Endothelial cell of umbilical vein (primary cell): ENCODE data around the gene PCDH8. TPM values are rescaled to one million over a fixed set of nuclear protein-coding genes. Genes with fewer than 3 reads are reported as not detected.

Experiments used
- BruUV-seq: library from RNA; stranded (reverse); fragments of 400-500 nt; replicated peaks from 2 replicates; lab custom pipeline; 2021; lab: Mats Ljungman, UMichigan
- CTCF ChIA-PET: fragments of 300-600, 350-600 bp; sonication (Branson Sonifier 250); formaldehyde crosslinking; loops from one replicate; lab custom pipeline; 2021; ENCODE audit warnings: antibody characterized with exemption, inconsistent platforms; lab: Charles Lee
- POLR2A ChIA-PET: fragments of 300-600, 350-600 bp; sonication (Branson Sonifier 250); formaldehyde crosslinking; loops from one replicate; lab custom pipeline; 2021; ENCODE audit warnings: antibody characterized with exemption, inconsistent platforms; lab: Charles Lee
- DNase-seq: peaks from one replicate; pipeline ENCODE4 v3.0.0-alpha.2; 2011; ENCODE audit warnings: low read depth, low spot score
- FAIRE-seq: peaks from 2 replicates; lab custom pipeline; 2011; peaks lifted over from hg19 to GRCh38; lab: Jason Lieb, UNC
- H2AFZ ChIP-seq: 2 replicates; pipeline ENCODE4 v1.6.0; 2012; ENCODE audit warnings: low read depth, low read length, control low read depth, inconsistent platforms
- H3K27ac ChIP-seq: 2 replicates; pipeline ENCODE4 v1.5.1; 2011; ENCODE audit warnings: low read depth, mild to moderate bottlenecking, control low read depth, low read length, moderate library complexity; ENCODE audit not compliant: insufficient read depth
- H3K27me3 ChIP-seq, 2 experiments: 2 replicates each; pipeline versions ENCODE4 v1.6.0 to v1.6.1; 2011; ENCODE audit warnings: low read length in 2 of 2, mixed read lengths in 1 of 2; ENCODE audit not compliant: control insufficient read depth in 2 of 2, insufficient read depth in 2 of 2
- H3K36me3 ChIP-seq, 2 experiments: 2 replicates in 1 of 2; 3 replicates in 1 of 2; pipeline ENCODE4 v1.5.1; 2011; ENCODE audit warnings: low read length in 2 of 2, mild to moderate bottlenecking in 1 of 2, moderate library complexity in 1 of 2; ENCODE audit not compliant: control insufficient read depth in 2 of 2, insufficient read depth in 2 of 2; ENCODE audit errors: extremely low read depth in 1 of 2
- H3K4me1 ChIP-seq: 3 replicates; pipeline ENCODE4 v1.5.1; 2011; ENCODE audit warnings: mild to moderate bottlenecking, low read length; ENCODE audit not compliant: control insufficient read depth, insufficient read depth; ENCODE audit errors: extremely low read depth
- H3K4me2 ChIP-seq: 2 replicates; pipeline ENCODE4 v1.6.1; 2011; ENCODE audit warnings: low read length, control low read depth, mixed read lengths; ENCODE audit not compliant: insufficient read depth
- H3K4me3 ChIP-seq, 3 experiments: fragments of 200-600 bp in 1 of 3; sonication (generic), shearing (Covaris generic) in 1 of 3; replicated peaks in 1 of 3; 2 replicates each; pipeline ENCODE4 v1.5.1; 2011 to 2016; ENCODE audit warnings: control low read depth in 3 of 3, low read length in 3 of 3, mild to moderate bottlenecking in 2 of 3, inconsistent platforms in 1 of 3, low read depth in 1 of 3, moderate library complexity in 1 of 3; ENCODE audit not compliant: insufficient read depth in 1 of 3
- H3K79me2 ChIP-seq: 2 replicates; pipeline ENCODE4 v1.6.0; 2012; ENCODE audit warnings: low read length, inconsistent platforms; ENCODE audit not compliant: control insufficient read depth, insufficient read depth
- H3K9ac ChIP-seq: replicated peaks from 2 replicates; pipeline ENCODE3; 2011; ENCODE audit warnings: low read length, control low read depth; ENCODE audit not compliant: insufficient read depth; ENCODE audit errors: extremely low read depth
- H3K9me1 ChIP-seq: replicated peaks from 3 replicates; pipeline ENCODE4 v1.6.0; 2011; ENCODE audit warnings: mild to moderate bottlenecking, low read length; ENCODE audit not compliant: control insufficient read depth, insufficient read depth; ENCODE audit errors: extremely low read depth
- H3K9me3 ChIP-seq: replicated peaks from 2 replicates; pipeline ENCODE4 v1.5.1; 2012; ENCODE audit warnings: low read length, inconsistent platforms; ENCODE audit not compliant: control insufficient read depth, insufficient read depth
- H4K20me1 ChIP-seq: replicated peaks from 2 replicates; pipeline ENCODE3; 2011; ENCODE audit warnings: mild to moderate bottlenecking, low read length; ENCODE audit not compliant: control insufficient read depth, insufficient read depth; ENCODE audit errors: extremely low read depth
- EZH2 ChIP-seq: IDR thresholded peaks from 2 replicates; pipeline ENCODE4 v1.6.1; 2012; ENCODE audit warnings: borderline replicate concordance, low read depth, mild to moderate bottlenecking, moderate library complexity, low read length, inconsistent platforms; ENCODE audit not compliant: severe bottlenecking
- FOS ChIP-seq: IDR thresholded peaks from 2 replicates; pipeline ENCODE4 v1.6.1; 2011; ENCODE audit warnings: mild to moderate bottlenecking, low read length, moderate library complexity, borderline replicate concordance; ENCODE audit not compliant: insufficient read depth
- GATA2 ChIP-seq: IDR thresholded peaks from 2 replicates; pipeline ENCODE4 v1.7.0; 2011; ENCODE audit warnings: low read depth, mild to moderate bottlenecking, moderate library complexity, mixed read lengths, low read length; ENCODE audit not compliant: insufficient read length, insufficient read depth
- JUN ChIP-seq: IDR thresholded peaks from 2 replicates; pipeline ENCODE4 v1.6.1; 2011; ENCODE audit warnings: borderline replicate concordance, low read depth; ENCODE audit not compliant: insufficient read length, insufficient read depth
- dilution Hi-C: fragments of 300-500 bp; cut with MboI; formaldehyde crosslinking; loops from one replicate; pipeline ENCODE4 v1.15.0; 2019; ENCODE audit warnings: low sequenced_read_pairs; ENCODE audit not compliant: extremely low pct_ligation_motif_present
- intact Hi-C: fragments of 100-400 bp; cut with micrococcal nuclease; formaldehyde crosslinking; loops from one replicate; pipeline ENCODE4 v1.10.0; 2022
- polyA plus RNA-seq, 4 experiments: library from polyadenylated mRNA; depleted of rRNA in 3 of 4; stranded (reverse) in 3 of 4; unstranded in 1 of 4; fragments of >200 nt; gene quantifications; 2 replicates each; pipeline versions ENCODE4 v1.2.1 to v1.2.3, GENCODE V29; 2011 to 2012; ENCODE audit warnings: missing spikeins in 1 of 4
- total RNA-seq: library from RNA; stranded (reverse); gene quantifications from 2 replicates; pipeline ENCODE4 v1.2.3, GENCODE V29; 2021
- TF ChIP-seq, protein P1 (sequence below): IDR thresholded peaks from 2 replicates; pipeline ENCODE4 v1.6.1; 2011; ENCODE audit not compliant: insufficient read depth, insufficient read length
- TF ChIP-seq, protein P2 (sequence below), 2 donors: IDR thresholded peaks; 1 replicate in 1 of 2; 2 replicates in 1 of 2; pipeline ENCODE4 v1.5.1; 2011; ENCODE audit warnings: low read length in 2 of 2, mild to moderate bottlenecking in 2 of 2, moderate library complexity in 2 of 2, control low read depth in 1 of 2, inconsistent platforms in 1 of 2, low read depth in 1 of 2; ENCODE audit not compliant: insufficient read depth in 1 of 2; ENCODE audit errors: extremely low read depth in 1 of 2

Gene PCDH8
- total and polyA plus RNA-seq, 2 donors (not counting 3 experiments of a cell fraction or from before 2014, with no cell fraction given): not detected

DNA sequence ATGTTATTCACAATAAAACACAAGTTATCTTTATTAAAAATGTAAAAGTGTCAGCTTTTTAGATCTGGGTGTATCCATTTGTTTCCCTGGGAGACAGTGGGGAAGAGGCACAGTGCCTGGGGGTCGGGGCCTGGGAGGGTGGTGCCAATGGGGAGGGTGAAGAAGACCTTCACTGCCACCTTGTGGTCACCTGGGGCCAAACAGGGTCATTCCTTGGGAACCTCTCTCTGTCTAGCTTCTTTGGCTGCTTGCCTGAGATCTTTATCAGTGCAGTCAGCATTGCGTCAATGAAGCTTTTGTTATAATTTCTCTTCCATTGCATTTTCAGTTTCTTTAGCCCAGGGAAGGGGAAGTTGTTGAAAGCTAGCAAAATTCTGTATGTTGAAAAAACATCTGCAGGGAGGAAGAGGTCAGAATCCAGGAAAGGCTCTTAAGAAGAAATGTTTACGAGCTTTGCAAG, 39.1 kb downstream of the PCDH8 start:
- Histone ChIP-seq H3K27me3 (peaks cover 0 to 8% of the 10 kb centered on the region in 2 experiments), H3K27ac (no peak overlapping the region), H3K4me2 (no peak overlapping the region), H3K36me3 (no peaks in the 10 kb centered on the region), H4K20me1 (no peaks in the 10 kb centered on the region), H3K4me1 (peaks cover 5% of the 10 kb centered on the region), H3K4me3 (no peak overlapping the region), H3K79me2 (no peaks in the 10 kb centered on the region), H2AFZ (no peak overlapping the region), H3K9me1 (no peaks in the 10 kb centered on the region), H3K9me3 (no peaks in the 10 kb centered on the region), H3K9ac (no peak overlapping the region)
- no TSS peak for BruUV-seq
- intact Hi-C loops: loop anchor here (1.0 to 2.0 kb wide), 3 partner anchors 144 to 239 kb away; no protein-coding TSS in a partner anchor
- ChIA-PET POLR2A (no interaction called here), CTCF (interaction anchor here (0.6 to 3.1 kb wide), 14 partner anchors 9 to 357 kb away, joined by 3 to 28 read pairs (median 4); partner anchors contain the start of gene SUGT1)
- TF ChIP-seq FOS: no peak
- TF ChIP-seq, protein P1, sequence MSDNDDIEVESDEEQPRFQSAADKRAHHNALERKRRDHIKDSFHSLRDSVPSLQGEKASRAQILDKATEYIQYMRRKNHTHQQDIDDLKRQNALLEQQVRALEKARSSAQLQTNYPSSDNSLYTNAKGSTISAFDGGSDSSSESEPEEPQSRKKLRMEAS: no peak
- peak; percentile 98 for TF ChIP-seq GATA2
- TF ChIP-seq EZH2: no peak
- TF ChIP-seq, protein P2, sequence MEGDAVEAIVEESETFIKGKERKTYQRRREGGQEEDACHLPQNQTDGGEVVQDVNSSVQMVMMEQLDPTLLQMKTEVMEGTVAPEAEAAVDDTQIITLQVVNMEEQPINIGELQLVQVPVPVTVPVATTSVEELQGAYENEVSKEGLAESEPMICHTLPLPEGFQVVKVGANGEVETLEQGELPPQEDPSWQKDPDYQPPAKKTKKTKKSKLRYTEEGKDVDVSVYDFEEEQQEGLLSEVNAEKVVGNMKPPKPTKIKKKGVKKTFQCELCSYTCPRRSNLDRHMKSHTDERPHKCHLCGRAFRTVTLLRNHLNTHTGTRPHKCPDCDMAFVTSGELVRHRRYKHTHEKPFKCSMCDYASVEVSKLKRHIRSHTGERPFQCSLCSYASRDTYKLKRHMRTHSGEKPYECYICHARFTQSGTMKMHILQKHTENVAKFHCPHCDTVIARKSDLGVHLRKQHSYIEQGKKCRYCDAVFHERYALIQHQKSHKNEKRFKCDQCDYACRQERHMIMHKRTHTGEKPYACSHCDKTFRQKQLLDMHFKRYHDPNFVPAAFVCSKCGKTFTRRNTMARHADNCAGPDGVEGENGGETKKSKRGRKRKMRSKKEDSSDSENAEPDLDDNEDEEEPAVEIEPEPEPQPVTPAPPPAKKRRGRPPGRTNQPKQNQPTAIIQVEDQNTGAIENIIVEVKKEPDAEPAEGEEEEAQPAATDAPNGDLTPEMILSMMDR (IDR thresholded peaks at IDR 0.05; ENCODE audit: extremely low read depth in 1 of 2, insufficient read depth in 1 of 2, low read depth in 1 of 2, low read length in 2 of 2): peak; percentile 62 to 74
- peak; percentile 31 for TF ChIP-seq JUN
- DNase-seq (peak; percentile 84), FAIRE-seq (peak; percentile 83)
- dilution Hi-C loops: no loop called here
